Stimulated activated CD4-positive, alpha-beta T cell treated with anti-CD3 and anti-CD28 coated beads, Interleukin-15, amount 100 ng/mL, for 1 hour (primary cell): Measurements from ENCODE around the gene SLX4IP.

ENCODE experiments used
- DNase-seq, 2 donors: peaks; one replicate each; pipeline ENCODE4 v3.0.0-alpha.2; 2020; ENCODE audit warnings: low read depth in 1 of 2, low spot score in 1 of 2

The SLX4IP gene

GRCh38 chr20:10492844-10493243 is 57.7 kb downstream of the SLX4IP start:
- no peak for DNase-seq

GRCh38 chr20:10495173-10495572 is 60.1 kb downstream of the SLX4IP start:
- DNase-seq, result no peak

DNA sequence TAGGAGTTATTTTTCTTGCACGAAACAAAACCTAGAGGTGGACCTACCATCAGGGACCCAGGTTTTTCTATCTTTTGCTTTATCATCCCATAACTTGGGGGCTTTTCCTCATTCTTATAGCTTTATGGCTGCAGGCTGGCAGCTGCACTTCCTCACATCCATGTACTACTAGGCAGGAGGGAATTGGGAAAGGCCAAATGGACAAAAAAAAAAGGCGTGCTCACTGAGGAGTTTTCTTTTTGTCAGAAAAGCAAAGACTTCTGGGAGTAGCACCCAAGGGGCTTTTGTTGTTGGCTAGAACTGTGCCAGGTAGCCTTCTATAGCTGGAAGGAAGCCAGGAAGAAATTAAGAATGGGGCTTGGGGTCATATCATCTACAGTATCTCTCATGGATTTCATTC is 61.4 kb downstream of the SLX4IP start:
- DNase-seq, result no peak

DNA sequence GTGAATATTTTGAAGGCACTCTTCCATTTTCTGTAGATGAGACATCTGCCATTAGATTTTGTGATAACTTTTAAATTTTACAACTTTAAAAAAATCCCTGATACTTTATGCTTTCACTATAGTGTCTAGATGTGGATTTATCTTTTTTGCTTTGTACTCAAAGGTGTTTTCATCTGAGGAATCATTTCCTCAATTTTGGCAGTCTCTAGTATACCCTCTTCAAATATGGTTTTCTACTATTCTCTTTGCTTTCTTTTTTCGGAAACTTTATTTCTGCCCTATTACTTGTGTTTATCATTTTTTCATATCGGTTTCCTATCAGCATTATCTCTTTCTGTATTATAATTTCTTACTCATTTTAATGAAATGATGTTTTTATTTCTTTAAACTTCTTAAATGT is 62.2 kb downstream of the SLX4IP start:
- DNase-seq, result no peak

DNA sequence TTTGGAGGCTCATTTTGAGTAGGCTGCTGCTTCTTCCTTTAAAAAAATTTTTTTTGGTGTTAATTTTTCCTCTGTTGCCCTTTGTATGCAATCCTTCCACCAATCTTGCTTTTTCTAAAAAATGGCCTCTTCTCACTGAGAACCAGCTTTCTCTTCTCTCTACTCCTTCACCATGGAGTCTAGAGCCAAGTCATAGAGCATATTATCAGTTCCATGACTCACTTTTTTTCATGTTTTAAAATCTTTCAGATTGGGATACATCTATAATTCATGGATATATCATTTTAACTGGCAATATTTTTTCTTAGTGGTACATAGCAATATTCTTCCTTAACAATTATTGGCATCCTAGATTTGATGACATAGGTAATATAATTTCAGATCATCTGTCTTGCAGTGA is 62.7 kb downstream of the SLX4IP start:
- no peak for DNase-seq

DNA sequence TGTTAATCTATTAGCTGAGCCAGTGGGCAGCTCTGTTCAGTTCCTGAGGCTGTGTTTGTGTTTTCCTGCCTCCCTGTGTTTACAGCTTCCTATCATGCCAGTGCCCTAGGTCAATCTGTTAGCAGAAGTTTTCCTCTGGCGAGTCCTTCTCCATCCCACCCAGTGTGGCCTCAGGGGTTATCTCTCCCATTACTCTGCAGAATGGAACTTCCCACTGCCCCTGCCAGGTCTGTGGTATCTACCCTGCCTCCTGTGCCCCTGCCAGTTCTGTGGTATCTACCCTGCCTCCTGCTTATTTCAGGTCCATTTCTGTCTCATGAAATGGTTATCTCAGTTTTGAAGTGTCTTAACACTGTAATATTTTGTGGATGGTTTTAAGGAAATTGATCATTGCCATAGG is 63.1 kb downstream of the SLX4IP start:
- DNase-seq, result no peak

DNA sequence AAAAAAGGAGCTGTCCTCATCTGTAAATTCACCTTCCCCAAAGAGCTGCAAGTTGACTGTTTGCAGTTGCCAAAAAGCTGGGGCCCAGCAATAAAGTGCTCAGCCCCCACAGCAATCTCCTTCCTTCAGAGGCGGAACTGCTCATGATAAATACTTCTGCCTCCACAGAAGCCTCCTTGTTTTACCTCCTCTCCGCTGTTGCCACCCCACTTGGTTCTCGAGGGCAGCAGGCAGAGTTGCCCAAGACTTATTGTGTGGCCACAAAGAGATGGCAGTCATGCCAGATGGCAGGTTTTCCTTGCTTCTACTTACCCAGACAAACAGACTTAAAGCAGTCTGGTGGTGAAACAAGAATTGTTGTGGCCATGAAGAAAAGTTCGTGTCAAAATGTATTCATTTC is 66.3 kb downstream of the SLX4IP start:
- no peak for DNase-seq

GRCh38 chr20:10502098-10502526 is 67.0 kb downstream of the SLX4IP start:
- DNase-seq, result no peak

GRCh38 chr20:10504608-10504993 is 69.5 kb downstream of the SLX4IP start:
- no peak for DNase-seq

- DNase-seq, result no peak
Measured at GRCh38 chr20:10504994-10505730, 70.1 kb downstream of the SLX4IP start.

- DNase-seq, result no peak
Measured at GRCh38 chr20:10505827-10506226, 70.7 kb downstream of the SLX4IP start.

DNA sequence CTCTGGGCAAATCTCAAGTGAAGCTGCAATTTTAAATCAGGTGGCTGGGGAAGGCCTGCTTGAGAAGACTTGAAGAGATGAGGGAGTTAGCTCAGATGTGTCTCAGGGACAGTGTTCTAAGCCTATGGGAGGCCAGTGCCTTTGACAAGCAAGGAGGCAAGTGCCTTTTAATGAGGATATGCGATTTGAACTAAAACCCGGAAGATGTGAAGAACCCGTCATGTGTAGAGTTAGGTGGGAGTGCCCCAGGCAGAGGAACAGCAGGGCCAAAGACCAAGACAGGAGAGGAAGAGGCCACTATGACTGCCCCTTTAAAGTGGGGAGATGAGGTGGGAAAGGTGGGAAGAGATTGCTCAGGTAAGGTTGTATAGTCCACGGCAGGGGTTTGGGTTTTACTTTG is 71.9 kb downstream of the SLX4IP start:
- no peak for DNase-seq

GRCh38 chr20:10508060-10508459 is 73.0 kb downstream of the SLX4IP start:
- DNase-seq, result no peak

DNA sequence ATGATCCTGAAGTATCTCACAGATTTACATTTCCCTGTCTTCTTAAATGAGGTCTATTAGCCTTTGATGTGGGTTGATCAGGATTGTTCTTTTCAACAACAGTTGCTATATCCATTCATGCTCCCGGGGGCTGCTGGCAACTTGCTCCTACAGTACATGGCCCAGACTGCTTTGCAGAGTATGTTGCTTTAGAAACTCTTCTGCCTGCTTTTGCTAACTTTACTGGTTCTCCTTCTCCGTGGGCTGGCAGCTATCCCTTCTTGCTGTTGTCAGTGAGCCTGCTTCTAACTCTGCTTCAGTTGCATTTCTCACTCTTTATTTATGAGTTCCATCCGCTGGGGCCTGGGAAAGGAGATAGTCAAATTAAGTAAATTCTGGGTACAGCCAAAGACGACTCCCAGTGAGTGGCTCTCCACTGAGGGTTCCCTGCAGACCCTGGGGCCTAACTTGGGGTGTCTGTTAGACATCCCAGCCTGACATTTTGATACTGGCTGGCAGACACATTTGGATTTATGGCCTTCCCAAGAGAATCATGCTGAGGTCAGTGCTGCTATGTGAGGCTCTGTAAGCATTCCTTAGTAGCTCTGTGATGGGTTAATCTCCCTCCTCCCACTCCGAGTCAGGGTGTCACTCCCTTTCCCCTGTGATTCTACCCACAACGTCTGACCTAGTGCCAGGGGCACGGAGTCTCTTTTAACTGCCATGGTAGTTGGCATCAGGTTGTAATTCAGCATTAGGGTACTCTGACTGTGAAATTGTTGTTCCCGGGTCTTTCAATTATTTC is 73.6 kb downstream of the SLX4IP start:
- DNase-seq, result no peak

DNA sequence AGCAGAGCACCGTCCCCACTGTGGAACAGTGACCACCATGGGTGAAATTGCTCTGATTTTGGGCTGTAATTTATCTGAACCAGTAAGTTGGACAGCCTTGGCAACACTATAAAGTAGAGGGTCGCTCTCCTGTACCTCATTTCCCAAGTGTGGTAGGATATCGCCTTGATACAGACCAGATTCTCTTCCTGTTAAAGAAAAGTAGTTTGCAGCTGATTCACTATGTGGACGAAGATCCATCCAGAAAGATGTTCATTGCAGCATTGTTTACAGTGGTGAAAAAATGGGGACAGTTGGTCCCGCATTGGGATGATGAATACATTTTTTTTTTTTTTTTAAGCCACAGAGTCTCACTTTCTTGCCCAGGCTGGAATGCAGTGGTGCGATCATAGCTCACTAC is 74.3 kb downstream of the SLX4IP start:
- no peak for DNase-seq

- DNase-seq, result no peak
Measured at GRCh38 chr20:10510216-10510615, 75.1 kb downstream of the SLX4IP start.

DNA sequence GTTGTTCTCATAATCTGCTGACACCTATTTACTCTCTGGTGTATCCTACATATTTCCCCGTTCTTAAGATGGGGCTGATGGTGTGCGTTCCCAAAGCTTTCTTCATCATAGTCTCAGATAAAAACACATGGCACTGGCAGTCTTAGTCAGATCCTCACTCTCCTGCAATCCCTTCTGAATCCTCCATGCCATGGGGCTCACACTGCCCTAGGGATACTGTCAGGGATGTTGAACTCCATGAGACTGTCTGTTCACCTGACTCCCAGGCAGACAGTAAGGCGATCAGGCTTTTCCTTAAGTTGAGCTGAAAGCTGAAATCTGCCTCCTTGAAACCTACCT is 76.0 kb downstream of the SLX4IP start:
- no peak for DNase-seq

DNA sequence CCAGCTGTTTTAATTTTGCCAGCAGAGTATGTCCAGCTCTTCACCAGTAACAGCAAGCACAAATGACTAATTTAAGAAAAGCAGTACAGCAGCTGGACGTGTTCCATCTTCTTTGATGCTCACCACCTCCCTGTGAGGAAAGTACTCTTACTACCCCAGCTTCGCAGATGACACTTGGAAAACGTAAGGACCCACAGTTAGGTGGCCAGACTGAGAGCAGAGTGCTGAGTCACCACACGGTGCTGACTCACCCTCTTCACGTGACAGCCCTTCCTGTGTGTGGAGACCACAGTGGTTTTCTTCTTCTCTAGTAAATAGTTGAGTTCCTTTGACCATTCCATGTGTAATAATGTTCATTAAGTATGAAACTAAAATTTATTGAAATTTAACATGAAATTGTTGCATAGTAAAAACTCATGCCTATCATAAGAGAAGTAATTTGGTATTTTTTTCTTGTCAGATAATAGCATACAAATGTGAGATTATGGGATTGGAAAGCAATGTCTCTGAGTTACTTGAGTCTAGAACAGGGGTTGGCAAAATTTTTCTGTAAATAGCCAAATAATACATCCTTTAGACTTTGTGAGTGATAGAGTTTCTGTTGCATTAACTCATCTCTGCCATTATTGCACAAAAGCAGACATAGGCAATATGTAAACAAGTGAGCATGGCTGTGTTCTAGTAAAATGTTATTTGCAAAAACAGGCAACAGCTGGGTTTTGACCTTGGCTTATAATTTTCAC is 76.6 kb downstream of the SLX4IP start:
- peak; percentile 31 to 42 for DNase-seq

DNA sequence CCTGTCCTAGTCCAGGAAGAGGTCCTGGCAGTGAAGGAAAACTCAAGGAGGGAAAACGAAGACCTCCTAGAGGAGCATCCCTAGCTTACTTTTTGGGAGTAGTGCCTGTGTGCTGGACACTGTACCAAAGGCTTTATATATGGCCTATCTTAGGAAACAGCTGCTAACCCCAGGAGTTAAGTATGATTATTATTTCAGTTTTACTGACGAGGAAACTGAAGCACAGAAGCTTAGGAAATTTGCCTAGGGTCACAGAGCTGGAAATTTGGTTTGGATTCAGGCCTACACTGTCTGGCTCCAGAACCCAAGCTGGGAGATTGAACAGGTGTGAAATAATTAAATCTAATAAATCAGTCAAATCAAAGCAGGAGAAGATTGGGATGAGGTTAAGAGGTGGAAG is 78.0 kb downstream of the SLX4IP start:
- no peak for DNase-seq

GRCh38 chr20:10513931-10514575 is 78.9 kb downstream of the SLX4IP start:
- DNase-seq, result no peak

DNA sequence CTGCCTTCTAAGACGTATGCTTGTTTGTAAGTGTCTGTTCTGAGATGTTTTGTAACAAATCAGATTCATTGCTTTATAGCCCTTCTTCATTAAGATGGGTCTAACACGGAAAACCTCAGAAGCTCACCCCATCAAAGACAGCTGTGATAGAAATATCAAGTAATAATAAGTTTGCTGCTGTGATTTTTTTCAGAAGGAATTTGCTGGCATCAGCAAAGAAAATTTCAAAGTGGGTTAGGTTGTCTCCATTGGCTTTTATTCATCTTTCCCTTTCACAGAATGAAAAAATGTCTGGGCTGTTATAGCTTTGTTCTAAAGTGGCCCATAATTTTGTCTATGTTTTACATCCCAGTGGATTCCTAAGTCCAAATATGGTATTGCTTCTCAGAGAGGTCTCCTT is 81.4 kb downstream of the SLX4IP start:
- DNase-seq, result no peak
